GM19328 (cell line): ENCODE data around the gene DBP.

Experiments used
- ATAC-seq: cut with Tn5 transposase; IDR thresholded peaks from one replicate; pipeline ENCODE4 v1.9.1; 2021; ENCODE audit warnings: mild to moderate bottlenecking, moderate library complexity; ENCODE audit not compliant: unreplicated experiment

The DBP gene

DNA sequence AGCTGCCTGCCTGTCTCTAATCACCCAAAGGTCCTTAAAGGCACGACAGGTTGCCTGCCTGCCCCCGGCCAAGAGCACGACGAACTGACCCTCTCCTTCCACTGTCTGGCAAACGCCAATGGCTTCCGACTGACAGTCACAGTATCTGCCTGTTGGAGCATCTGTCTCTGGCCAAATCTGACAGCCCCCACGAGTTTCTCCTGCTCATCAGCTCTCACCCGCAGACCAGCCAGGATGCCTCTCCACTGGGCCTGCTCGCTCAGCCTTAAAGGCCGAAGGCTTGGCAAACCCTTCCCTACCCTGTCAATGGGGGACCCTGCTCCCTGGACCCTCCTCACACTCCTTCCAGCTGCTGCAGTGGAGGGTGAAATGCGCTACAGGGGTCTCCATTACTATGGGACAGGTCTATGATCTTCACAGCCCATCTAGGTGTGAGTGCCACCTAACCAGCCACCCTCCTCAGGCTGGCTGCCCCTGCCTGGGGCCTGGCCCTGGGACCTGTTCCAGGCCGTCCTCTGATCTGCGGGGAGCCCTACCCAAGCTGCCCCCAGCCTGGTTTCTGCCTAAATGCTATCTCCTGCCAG, 23.2 kb downstream of the DBP start:
- no peak for ATAC-seq

DNA sequence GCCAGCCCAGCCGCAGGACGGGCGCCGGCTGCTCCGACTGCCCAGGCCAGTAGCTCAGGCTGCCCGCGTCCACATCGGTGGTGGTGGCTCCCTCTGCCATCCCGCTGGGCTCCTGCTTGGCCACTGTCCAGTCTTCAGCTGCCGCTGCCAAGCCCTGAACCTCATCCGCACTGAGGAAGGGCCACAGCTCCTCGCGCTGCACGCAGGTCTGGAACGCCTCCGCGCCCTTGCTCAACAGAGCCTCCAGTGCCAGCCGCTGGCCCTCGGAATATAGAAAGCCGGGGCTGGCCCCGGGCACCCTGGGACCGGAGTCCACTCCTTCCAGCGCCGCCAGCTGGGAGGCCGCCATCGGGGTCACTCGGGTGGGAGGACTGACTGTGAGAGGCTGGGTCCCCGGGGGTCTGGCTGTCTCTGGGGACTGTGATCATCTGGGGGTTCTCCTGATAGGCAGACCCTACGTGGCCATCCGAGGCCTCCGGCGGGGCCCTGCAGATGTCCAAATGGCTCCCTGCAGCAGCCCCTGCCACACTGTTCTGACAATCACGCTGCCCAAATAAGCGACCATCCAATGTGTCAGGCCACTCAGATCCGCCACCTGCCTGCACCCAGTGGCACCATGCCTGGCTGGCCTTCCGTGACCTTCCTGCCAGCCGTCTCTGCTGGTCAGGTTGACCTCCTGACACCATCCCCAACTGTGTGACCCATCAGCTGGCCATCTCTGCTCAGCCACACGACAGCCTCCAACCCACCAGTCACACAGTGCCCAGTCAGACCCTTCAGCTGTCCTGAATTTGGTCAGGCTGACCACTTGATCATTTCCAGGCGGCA, 23.9 kb downstream of the DBP start:
- ATAC-seq = no peak

- no peak for ATAC-seq
Observed at GRCh38 chr19:48611872-48612271, 25.3 kb downstream of the DBP start.

- no peak for ATAC-seq
Observed at GRCh38 chr19:48609571-48610108, 27.5 kb downstream of the DBP start.

GRCh38 chr19:48608798-48609263, 28.3 kb downstream of the DBP start:
- ATAC-seq = no peak

DNA sequence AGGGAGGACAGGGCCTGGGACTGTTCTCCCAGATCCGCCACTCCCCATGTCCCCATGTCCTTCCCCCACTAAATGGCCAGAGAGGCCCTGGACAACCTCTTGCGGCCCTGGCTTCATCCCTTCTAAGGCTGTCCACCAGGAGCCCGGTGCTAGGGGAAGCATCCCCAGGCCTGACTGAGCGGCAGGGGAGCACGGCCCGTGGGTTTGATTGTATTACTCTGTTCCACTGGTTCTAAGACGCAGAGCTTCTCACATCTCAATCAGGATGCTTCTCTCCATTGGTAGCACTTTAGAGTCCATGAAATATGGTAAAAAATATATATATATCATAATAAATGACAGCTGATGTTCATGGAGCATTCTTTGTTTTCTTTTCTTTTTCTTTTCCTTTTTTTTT, 29.8 kb downstream of the DBP start:
- ATAC-seq = no peak

- no peak for ATAC-seq
Observed at GRCh38 chr19:48606463-48607358, 30.5 kb downstream of the DBP start, which contains the start of gene SPACA4. Gene SPACA4, plus strand, starts transcription at chr19:48606742. Its CDS starts 237 bp downstream, at chr19:48606979.

- no peak for ATAC-seq
Observed at GRCh38 chr19:48603850-48604249, 33.3 kb downstream of the DBP start.

DNA sequence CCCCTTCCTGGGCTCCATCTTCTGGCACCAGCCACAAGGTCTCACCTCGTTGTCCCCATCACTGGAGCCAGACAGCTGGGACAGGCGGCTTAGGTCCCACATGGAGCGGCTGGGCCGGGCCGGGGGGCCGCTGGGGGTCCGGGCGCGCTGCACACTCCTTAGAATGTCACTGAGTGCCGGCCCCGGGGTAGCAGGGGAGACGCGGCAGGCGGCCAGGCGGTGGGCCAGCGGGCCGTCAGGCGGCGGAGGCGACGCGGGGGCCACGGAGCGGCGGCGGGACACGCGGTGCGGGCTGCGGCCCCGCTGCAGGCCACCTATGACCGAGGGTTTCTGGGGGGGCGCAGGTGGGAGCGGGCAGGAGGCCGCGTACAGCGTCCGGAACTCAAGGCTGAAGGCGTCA, 33.7 kb downstream of the DBP start:
- no peak for ATAC-seq

GRCh38 chr19:48603001-48603400, 34.2 kb downstream of the DBP start:
- no peak for ATAC-seq

DNA sequence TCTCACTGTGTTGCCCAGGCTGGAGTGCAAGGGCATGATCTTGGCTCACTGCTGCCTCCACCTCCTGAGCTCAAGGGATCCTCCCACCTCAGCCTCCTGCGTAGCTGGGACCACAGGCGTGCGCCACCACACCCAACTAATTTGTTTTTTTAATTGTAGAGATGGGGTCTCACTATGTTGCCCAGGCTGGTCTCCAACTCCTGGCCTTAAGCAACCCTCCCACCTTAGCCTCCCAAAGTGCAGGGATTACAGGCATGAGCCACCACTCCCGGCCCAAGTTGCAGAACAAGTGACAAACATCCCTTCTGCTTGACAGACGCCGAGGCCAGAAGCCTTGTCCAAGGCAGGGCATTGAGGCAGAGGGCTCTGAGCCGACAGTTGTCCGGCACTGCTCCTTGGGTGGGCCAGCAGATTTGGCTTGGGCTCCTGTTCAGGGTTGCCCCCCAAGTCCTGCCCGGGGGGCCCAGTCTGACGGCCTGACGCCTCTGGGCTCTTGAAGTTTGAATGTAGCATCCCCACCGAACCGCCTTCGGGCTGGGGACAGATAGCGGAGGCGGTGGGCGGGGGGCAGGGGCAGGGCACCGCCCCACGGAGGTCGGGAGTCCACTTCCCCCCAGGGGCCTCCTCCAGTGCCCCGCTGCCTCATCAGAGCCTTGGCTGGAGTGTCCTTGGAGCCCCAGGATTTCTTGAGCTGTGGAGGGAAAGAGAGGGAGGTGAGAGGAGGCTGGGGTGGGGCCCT, 36.3 kb downstream of the DBP start:
- ATAC-seq = no peak

DNA sequence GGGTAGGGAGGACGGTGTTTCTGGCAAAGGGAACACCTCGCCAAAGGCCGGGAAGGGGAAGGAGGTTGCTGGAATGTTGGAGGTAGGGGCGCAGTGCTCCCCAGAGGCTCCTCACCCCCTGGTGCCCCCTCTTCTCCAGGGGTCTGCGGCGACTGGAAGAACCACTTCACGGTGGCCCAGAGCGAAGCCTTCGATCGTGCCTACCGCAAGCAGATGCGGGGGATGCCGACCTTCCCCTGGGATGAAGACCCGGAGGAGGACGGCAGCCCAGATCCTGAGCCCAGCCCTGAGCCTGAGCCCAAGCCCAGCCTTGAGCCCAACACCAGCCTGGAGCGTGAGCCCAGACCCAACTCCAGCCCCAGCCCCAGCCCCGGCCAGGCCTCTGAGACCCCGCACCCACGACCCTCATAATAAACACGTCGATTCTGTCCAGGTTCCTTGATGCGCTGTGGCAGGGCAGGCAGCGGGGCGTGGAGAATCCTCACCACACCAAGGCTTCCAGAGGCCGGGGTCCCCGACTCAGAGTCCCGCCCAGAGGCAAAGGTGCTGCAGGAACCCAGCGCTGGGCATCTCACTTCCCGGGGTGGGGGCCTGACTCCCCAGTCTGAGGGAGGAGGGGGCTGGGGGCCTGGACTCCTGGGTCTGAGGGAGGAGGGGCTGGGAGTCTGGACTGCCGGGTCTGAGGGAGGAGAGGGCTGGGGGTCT, 38.0 kb downstream of the DBP start:
- ATAC-seq = no peak

DNA sequence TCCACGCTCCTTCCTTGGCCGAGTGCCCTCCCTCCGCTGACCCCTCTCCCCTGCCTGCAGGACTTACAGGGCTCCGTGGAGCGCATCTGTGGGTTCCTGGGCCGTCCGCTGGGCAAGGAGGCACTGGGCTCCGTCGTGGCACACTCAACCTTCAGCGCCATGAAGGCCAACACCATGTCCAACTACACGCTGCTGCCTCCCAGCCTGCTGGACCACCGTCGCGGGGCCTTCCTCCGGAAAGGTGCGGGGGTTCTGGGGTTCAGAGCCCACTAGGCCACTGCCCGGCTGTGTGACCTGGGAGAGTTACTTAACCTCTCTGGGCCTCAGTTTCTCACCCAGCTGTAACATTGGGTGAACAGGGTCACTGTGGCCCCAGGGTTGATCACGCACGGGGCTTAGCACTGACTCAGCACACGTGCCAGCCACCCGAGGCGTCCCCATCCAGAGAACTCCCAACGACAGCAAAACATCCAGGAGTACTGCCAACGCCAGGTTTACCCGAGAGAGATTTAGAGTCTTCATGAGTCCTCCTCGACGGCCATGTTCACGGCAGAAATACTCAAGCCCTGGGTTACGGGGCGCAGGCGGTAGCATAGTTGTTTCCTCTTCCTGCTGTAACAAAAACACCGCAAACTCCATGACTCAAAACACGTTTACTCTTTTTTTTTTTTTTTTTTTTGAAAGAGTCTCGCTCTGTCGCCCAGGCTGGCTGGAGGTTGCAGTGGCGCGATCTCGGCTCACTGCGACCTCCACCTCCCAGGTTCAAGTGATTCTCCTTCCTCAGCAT, 40.3 kb downstream of the DBP start:
- ATAC-seq = no peak

DNA sequence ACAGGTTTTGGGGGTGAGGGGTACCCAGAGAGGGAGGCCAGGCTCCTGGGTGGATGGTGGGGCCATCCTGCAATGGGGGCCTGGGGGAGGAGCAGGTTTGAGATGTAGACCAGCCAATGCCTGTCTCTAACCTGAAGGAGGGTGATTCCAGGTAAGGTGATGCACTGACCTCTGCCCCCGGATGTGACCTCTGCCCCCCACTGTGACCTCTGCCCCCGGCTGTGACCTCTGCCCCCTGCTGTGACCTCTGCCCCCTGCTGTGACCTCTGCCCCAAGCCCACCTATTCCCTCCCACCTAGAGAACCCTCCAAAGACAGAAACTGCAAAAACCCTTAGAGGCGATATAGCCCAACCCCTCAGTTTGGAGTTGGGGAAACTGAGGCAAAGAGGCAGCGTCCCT, 40.9 kb downstream of the DBP start:
- no peak for ATAC-seq

DNA sequence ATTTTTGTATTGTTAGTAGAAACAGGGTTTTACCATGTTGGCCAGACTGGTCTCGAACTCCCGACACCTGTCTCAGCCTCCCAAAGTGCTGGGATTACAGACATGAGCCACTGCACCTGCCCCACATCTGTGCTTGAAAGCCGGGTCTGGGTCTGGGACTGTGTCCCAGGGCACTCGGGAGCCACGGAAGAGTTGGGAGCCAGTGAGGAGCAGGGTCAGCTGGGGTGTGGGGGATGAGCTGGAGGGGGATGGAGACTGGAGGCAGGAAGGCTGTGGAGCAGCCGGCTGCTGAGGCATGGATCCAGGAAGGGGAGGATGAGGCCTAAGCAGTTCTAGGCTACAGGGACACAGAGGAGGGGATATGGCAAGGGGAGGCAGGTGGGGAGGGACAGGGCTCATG, 41.3 kb downstream of the DBP start:
- ATAC-seq = no peak

GRCh38 chr19:48595171-48595570, 42.0 kb downstream of the DBP start:
- ATAC-seq = no peak

GRCh38 chr19:48591021-48591420, 46.2 kb downstream of the DBP start:
- ATAC-seq = no peak

DNA sequence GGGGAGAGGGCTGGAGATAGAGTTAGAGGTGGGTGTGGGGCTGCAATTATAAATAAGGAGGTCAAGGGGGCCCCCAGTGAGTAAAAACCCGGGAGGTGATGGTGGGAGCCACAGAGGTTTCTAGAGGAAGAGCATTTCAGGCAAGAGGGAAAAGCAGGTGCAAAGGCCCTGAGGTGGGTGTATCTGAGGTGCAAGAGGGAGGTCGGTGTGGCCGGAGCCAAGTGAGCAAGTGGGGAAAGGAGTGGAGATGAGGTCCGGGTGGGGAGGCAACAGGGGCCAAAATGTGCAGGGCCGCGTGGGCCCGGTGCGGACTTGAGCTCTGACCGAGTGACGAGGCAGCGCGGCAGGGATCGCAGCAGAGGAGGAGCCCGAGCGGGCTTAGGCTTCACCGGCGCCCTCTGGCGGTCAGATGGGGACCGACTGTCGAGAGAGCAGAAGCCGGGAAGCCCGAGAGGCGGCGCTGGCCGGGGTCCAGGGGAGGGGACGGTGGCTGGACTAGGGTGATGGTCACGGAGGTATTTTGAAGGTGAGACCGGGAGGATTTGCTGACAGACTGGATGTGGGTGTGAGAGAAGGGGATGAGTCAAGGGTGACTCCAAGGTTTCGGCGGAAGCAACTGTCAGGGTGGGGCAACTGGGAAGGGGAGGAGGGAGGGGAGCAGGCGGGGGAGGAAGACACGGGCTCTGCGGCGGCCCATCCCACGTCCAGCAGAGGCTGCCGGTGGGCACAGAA, 48.3 kb downstream of the DBP start:
- ATAC-seq = no peak
